Measurements from ENCODE around the gene EFCAB13. TPM values are rescaled to one million over a fixed set of nuclear protein-coding genes. Genes with fewer than 3 reads are reported as not detected.

Gene EFCAB13
- total RNA-seq, 1 donor = 10.5 TPM

- Histone ChIP-seq H3K9me3 (ENCODE audit: low read depth, low read length) (no peaks in the 10 kb centered on the region), H3K27me3 (ENCODE audit: insufficient read depth, low read length) (no peaks in the 10 kb centered on the region), H3K4me1 (ENCODE audit: insufficient read depth, low read length) (peaks cover 12% of the 10 kb centered on the region), H3K4me3 (ENCODE audit: low read length) (no peak overlapping the region)
Observed at GRCh38 chr17:47287068-47287467, 36.7 kb upstream of the EFCAB13 start.

- Histone ChIP-seq H3K27me3 (ENCODE audit: insufficient read depth, low read length) (no peaks in the 10 kb centered on the region), H3K4me1 (ENCODE audit: insufficient read depth, low read length) (peaks cover 12% of the 10 kb centered on the region)
Observed at GRCh38 chr17:47287639-47288038, 36.1 kb upstream of the EFCAB13 start.

GRCh38 chr17:47288531-47289116, 35.1 kb upstream of the EFCAB13 start:
- Histone ChIP-seq H3K9me3 (ENCODE audit: low read depth, low read length) (no peaks in the 10 kb centered on the region), H3K4me1 (ENCODE audit: insufficient read depth, low read length) (peaks cover 16% of the 10 kb centered on the region), H3K4me3 (ENCODE audit: low read length) (no peak overlapping the region)

More at GRCh38 chr17:47287639-47288038, 36.1 kb upstream of the EFCAB13 start:
- H3K9me3 ChIP-seq (ENCODE audit: low read depth, low read length) = no peaks in the 10 kb centered on the region
- no peak overlapping the region for H3K4me3 ChIP-seq (ENCODE audit: low read length)

GRCh38 chr17:47289302-47289701, 34.5 kb upstream of the EFCAB13 start:
- peaks cover 16% of the 10 kb centered on the region for H3K4me1 ChIP-seq (ENCODE audit: insufficient read depth, low read length)
- H3K9me3 ChIP-seq (ENCODE audit: low read depth, low read length) = no peaks in the 10 kb centered on the region
- no peak overlapping the region for H3K4me3 ChIP-seq (ENCODE audit: low read length)
- H3K27me3 ChIP-seq (ENCODE audit: insufficient read depth, low read length) = no peaks in the 10 kb centered on the region

More at GRCh38 chr17:47288531-47289116, 35.1 kb upstream of the EFCAB13 start:
- no peaks in the 10 kb centered on the region for H3K27me3 ChIP-seq (ENCODE audit: insufficient read depth, low read length)

- Histone ChIP-seq H3K4me1 (ENCODE audit: insufficient read depth, low read length) (peaks cover 22% of the 10 kb centered on the region), H3K9me3 (ENCODE audit: low read depth, low read length) (no peaks in the 10 kb centered on the region), H3K27me3 (ENCODE audit: insufficient read depth, low read length) (no peaks in the 10 kb centered on the region), H3K4me3 (ENCODE audit: low read length) (no peak overlapping the region)
Observed at GRCh38 chr17:47290870-47291241, 32.9 kb upstream of the EFCAB13 start.

GRCh38 chr17:47291242-47291873, 32.4 kb upstream of the EFCAB13 start:
- Histone ChIP-seq H3K4me1 (ENCODE audit: insufficient read depth, low read length) (peaks cover 20% of the 10 kb centered on the region), H3K9me3 (ENCODE audit: low read depth, low read length) (no peaks in the 10 kb centered on the region), H3K27me3 (ENCODE audit: insufficient read depth, low read length) (no peaks in the 10 kb centered on the region), H3K4me3 (ENCODE audit: low read length) (no peak overlapping the region)

GRCh38 chr17:47292206-47292605, 31.5 kb upstream of the EFCAB13 start:
- H3K4me1 ChIP-seq (ENCODE audit: insufficient read depth, low read length) = peaks cover 12% of the 10 kb centered on the region
- H3K27me3 ChIP-seq (ENCODE audit: insufficient read depth, low read length) = no peaks in the 10 kb centered on the region
- H3K9me3 ChIP-seq (ENCODE audit: low read depth, low read length) = no peaks in the 10 kb centered on the region
- H3K4me3 ChIP-seq (ENCODE audit: low read length) = no peak overlapping the region

GRCh38 chr17:47295037-47295873, 28.5 kb upstream of the EFCAB13 start:
- Histone ChIP-seq H3K4me1 (ENCODE audit: insufficient read depth, low read length) (peaks cover 9% of the 10 kb centered on the region), H3K4me3 (ENCODE audit: low read length) (no peak overlapping the region), H3K9me3 (ENCODE audit: low read depth, low read length) (no peaks in the 10 kb centered on the region), H3K27me3 (ENCODE audit: insufficient read depth, low read length) (no peaks in the 10 kb centered on the region)

GRCh38 chr17:47295874-47296255, 27.9 kb upstream of the EFCAB13 start:
- Histone ChIP-seq H3K4me3 (ENCODE audit: low read length) (no peak overlapping the region), H3K27me3 (ENCODE audit: insufficient read depth, low read length) (no peaks in the 10 kb centered on the region), H3K9me3 (ENCODE audit: low read depth, low read length) (no peaks in the 10 kb centered on the region), H3K4me1 (ENCODE audit: insufficient read depth, low read length) (peaks cover 9% of the 10 kb centered on the region)

- Histone ChIP-seq H3K27me3 (ENCODE audit: insufficient read depth, low read length) (no peaks in the 10 kb centered on the region), H3K4me3 (ENCODE audit: low read length) (no peak overlapping the region), H3K4me1 (ENCODE audit: insufficient read depth, low read length) (peaks cover 9% of the 10 kb centered on the region), H3K9me3 (ENCODE audit: low read depth, low read length) (no peaks in the 10 kb centered on the region)
Observed at GRCh38 chr17:47297661-47298400, 25.9 kb upstream of the EFCAB13 start.

- Histone ChIP-seq H3K27me3 (ENCODE audit: insufficient read depth, low read length) (no peaks in the 10 kb centered on the region), H3K4me1 (ENCODE audit: insufficient read depth, low read length) (peaks cover 6% of the 10 kb centered on the region), H3K9me3 (ENCODE audit: low read depth, low read length) (no peaks in the 10 kb centered on the region), H3K4me3 (ENCODE audit: low read length) (no peak overlapping the region)
Observed at GRCh38 chr17:47298712-47299111, 25.0 kb upstream of the EFCAB13 start.

GRCh38 chr17:47299239-47299910, 24.4 kb upstream of the EFCAB13 start:
- no peaks in the 10 kb centered on the region for H3K27me3 ChIP-seq (ENCODE audit: insufficient read depth, low read length)
- H3K4me1 ChIP-seq (ENCODE audit: insufficient read depth, low read length) = peaks cover 6% of the 10 kb centered on the region
- H3K9me3 ChIP-seq (ENCODE audit: low read depth, low read length) = no peaks in the 10 kb centered on the region
- H3K4me3 ChIP-seq (ENCODE audit: low read length) = no peak overlapping the region

- no peaks in the 10 kb centered on the region for H3K9me3 ChIP-seq (ENCODE audit: low read depth, low read length)
- H3K4me1 ChIP-seq (ENCODE audit: insufficient read depth, low read length) = no peaks in the 10 kb centered on the region
- H3K27me3 ChIP-seq (ENCODE audit: insufficient read depth, low read length) = no peaks in the 10 kb centered on the region
- no peak overlapping the region for H3K4me3 ChIP-seq (ENCODE audit: low read length)
Observed at GRCh38 chr17:47300718-47301117, 23.0 kb upstream of the EFCAB13 start.

- Histone ChIP-seq H3K4me1 (ENCODE audit: insufficient read depth, low read length) (no peaks in the 10 kb centered on the region), H3K27me3 (ENCODE audit: insufficient read depth, low read length) (no peaks in the 10 kb centered on the region), H3K4me3 (ENCODE audit: low read length) (no peak overlapping the region), H3K9me3 (ENCODE audit: low read depth, low read length) (no peaks in the 10 kb centered on the region)
Observed at GRCh38 chr17:47301161-47301560, 22.6 kb upstream of the EFCAB13 start.
